Panc1 (cell line): ENCODE data around the gene PDE3B. TPM values are rescaled to one million over a fixed set of nuclear protein-coding genes. Genes with fewer than 3 reads are reported as not detected.

Experiments used
- ATAC-seq: fragments of 200-7000 bp; cut with Tn5 transposase; 2 replicates; pipeline ENCODE4 v1.9.1; 2020; ENCODE audit warnings: mild to moderate bottlenecking, moderate library complexity
- BruUV-seq: library from RNA; stranded (reverse); fragments of 400-500 nt; replicated peaks from 2 replicates; lab custom pipeline; 2021; lab: Mats Ljungman, UMichigan
- CTCF ChIA-PET: fragments of 300-600 bp; sonication (Branson Sonifier 250); formaldehyde crosslinking; loops from one replicate; lab custom pipeline; 2022; ENCODE audit warnings: antibody characterized with exemption; lab: Charles Lee
- POLR2A ChIA-PET: fragments of 300-600 bp; sonication (Branson Sonifier 250); formaldehyde crosslinking; loops from one replicate; lab custom pipeline; 2022; ENCODE audit warnings: antibody characterized with exemption; lab: Charles Lee
- DNase-seq: peaks from one replicate; pipeline ENCODE4 v3.0.0-alpha.2; 2010; ENCODE audit warnings: low read depth, low spot score
- H3K27ac ChIP-seq: 2 replicates; pipeline ENCODE4 v1.5.1; 2011; ENCODE audit warnings: mild to moderate bottlenecking, low read length, inconsistent platforms
- H3K27me3 ChIP-seq: fragments of 200-500 bp; sonication (Bioruptor generic); 2 replicates; pipeline ENCODE4 v1.6.0; 2014; ENCODE audit warnings: low read length, inconsistent platforms; ENCODE audit not compliant: control insufficient read depth, insufficient read depth
- H3K36me3 ChIP-seq: fragments of 200-500 bp; sonication (Bioruptor generic); 2 replicates; pipeline ENCODE4 v1.5.1; 2014; ENCODE audit warnings: inconsistent platforms, mild to moderate bottlenecking, low read length, moderate library complexity; ENCODE audit not compliant: control insufficient read depth, insufficient read depth
- H3K4me1 ChIP-seq: 2 replicates; pipeline ENCODE4 v1.5.1; 2011; ENCODE audit warnings: inconsistent platforms, mild to moderate bottlenecking, low read length, moderate library complexity; ENCODE audit not compliant: control insufficient read depth, insufficient read depth
- H3K4me3 ChIP-seq, 2 experiments: 2 replicates each; pipeline ENCODE4 v1.5.1; 2011 to 2012; ENCODE audit warnings: low read depth in 2 of 2, low read length in 2 of 2, mild to moderate bottlenecking in 2 of 2, inconsistent platforms in 1 of 2, moderate library complexity in 1 of 2
- H3K9me3 ChIP-seq: fragments of 200-500 bp; sonication (Bioruptor generic); 2 replicates; pipeline ENCODE4 v1.5.1; 2014; ENCODE audit warnings: low read depth, mild to moderate bottlenecking, inconsistent platforms, low read length, moderate library complexity; ENCODE audit not compliant: control insufficient read depth, insufficient read depth
- POLR2AphosphoS5 ChIP-seq: IDR thresholded peaks from 2 replicates; pipeline ENCODE4 v1.6.1; 2012; ENCODE audit warnings: mild to moderate bottlenecking, low read depth, low read length, moderate library complexity
- SIN3A ChIP-seq: IDR thresholded peaks from 2 replicates; pipeline ENCODE4 v1.6.1; 2012; ENCODE audit warnings: low read depth, mild to moderate bottlenecking, low read length, moderate library complexity, borderline replicate concordance; ENCODE audit not compliant: insufficient read depth
- TCF7L2 ChIP-seq: IDR thresholded peaks from 2 replicates; pipeline ENCODE4 v1.6.1; 2011; ENCODE audit warnings: mild to moderate bottlenecking, low read depth, low read length, inconsistent platforms
- in situ Hi-C: cut with HindIII; loops from 2 replicates; pipeline ENCODE4 v1.10.0; 2016; ENCODE audit warnings: low sequenced_read_pairs, low pct_unique_long_range_greater_than_20kb
- intact Hi-C: fragments of 100-400 bp; cut with micrococcal nuclease; formaldehyde crosslinking; loops from one replicate; pipeline ENCODE4 v1.10.0; 2022; ENCODE audit not compliant: unreplicated experiment
- total RNA-seq: library from RNA; stranded (reverse); gene quantifications from one replicate; pipeline ENCODE4 v1.2.1, GENCODE V29; 2021; ENCODE audit not compliant: unreplicated experiment
- TF ChIP-seq, protein P1 (sequence below), 2 experiments: IDR thresholded peaks; 2 replicates each; pipeline ENCODE4 v1.6.1; 2011 to 2012; ENCODE audit warnings: low read depth in 2 of 2, control low read depth in 1 of 2, low read length in 1 of 2, mild to moderate bottlenecking in 1 of 2, moderate library complexity in 1 of 2; ENCODE audit not compliant: insufficient read depth in 1 of 2
- TF ChIP-seq, protein P2 (sequence below): fragments of 450-650 bp; IDR thresholded peaks from 2 replicates; pipeline ENCODE4 v1.5.1; 2017; ENCODE audit warnings: mild to moderate bottlenecking

PDE3B gene
- total RNA-seq, 1 experiment from 2014 or later = 33.0 TPM

DNA sequence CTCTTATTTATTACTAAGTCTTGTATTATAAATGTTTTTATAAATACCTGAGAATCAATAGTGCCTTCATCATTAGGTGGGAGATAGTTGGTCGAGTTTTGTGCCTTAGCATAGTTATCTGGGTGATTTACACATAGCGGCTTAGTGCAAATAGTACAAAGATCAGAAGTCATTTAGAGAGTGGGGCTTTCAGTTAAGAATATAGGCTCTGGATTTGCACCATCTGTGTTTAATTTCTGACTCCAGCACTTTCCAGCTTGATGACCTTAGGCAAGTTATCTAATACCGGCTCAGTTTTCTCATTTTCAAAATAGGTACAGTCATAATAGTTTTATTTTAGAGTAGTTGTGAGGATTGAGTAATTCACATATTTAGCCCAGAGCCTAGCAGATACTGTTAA lies 26.4 kb downstream of the PDE3B start:
- ChIA-PET POLR2A (no interaction called here), CTCF (no interaction called here)
- H3K4me1 ChIP-seq = no peaks in the 10 kb centered on the region
- intact Hi-C loops = no loop called here
- no peak overlapping the region for H3K4me3 ChIP-seq
- BruUV-seq = no TSS peak
- TF ChIP-seq POLR2AphosphoS5 = no peak
- TF ChIP-seq, protein P1, sequence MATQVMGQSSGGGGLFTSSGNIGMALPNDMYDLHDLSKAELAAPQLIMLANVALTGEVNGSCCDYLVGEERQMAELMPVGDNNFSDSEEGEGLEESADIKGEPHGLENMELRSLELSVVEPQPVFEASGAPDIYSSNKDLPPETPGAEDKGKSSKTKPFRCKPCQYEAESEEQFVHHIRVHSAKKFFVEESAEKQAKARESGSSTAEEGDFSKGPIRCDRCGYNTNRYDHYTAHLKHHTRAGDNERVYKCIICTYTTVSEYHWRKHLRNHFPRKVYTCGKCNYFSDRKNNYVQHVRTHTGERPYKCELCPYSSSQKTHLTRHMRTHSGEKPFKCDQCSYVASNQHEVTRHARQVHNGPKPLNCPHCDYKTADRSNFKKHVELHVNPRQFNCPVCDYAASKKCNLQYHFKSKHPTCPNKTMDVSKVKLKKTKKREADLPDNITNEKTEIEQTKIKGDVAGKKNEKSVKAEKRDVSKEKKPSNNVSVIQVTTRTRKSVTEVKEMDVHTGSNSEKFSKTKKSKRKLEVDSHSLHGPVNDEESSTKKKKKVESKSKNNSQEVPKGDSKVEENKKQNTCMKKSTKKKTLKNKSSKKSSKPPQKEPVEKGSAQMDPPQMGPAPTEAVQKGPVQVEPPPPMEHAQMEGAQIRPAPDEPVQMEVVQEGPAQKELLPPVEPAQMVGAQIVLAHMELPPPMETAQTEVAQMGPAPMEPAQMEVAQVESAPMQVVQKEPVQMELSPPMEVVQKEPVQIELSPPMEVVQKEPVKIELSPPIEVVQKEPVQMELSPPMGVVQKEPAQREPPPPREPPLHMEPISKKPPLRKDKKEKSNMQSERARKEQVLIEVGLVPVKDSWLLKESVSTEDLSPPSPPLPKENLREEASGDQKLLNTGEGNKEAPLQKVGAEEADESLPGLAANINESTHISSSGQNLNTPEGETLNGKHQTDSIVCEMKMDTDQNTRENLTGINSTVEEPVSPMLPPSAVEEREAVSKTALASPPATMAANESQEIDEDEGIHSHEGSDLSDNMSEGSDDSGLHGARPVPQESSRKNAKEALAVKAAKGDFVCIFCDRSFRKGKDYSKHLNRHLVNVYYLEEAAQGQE (IDR thresholded peaks at IDR 0.05; ENCODE audit: insufficient read depth in 1 of 2, low read depth in 2 of 2, low read length in 1 of 2) = no peak
- TF ChIP-seq TCF7L2 = no peak
- no peak for TF ChIP-seq SIN3A
- TF ChIP-seq, protein P2, sequence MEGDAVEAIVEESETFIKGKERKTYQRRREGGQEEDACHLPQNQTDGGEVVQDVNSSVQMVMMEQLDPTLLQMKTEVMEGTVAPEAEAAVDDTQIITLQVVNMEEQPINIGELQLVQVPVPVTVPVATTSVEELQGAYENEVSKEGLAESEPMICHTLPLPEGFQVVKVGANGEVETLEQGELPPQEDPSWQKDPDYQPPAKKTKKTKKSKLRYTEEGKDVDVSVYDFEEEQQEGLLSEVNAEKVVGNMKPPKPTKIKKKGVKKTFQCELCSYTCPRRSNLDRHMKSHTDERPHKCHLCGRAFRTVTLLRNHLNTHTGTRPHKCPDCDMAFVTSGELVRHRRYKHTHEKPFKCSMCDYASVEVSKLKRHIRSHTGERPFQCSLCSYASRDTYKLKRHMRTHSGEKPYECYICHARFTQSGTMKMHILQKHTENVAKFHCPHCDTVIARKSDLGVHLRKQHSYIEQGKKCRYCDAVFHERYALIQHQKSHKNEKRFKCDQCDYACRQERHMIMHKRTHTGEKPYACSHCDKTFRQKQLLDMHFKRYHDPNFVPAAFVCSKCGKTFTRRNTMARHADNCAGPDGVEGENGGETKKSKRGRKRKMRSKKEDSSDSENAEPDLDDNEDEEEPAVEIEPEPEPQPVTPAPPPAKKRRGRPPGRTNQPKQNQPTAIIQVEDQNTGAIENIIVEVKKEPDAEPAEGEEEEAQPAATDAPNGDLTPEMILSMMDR = no peak
- no peak for ATAC-seq
- no peak overlapping the region for H3K27ac ChIP-seq
- H3K9me3 ChIP-seq = no peaks in the 10 kb centered on the region
- in situ Hi-C loops = no loop called here
- no peaks in the 10 kb centered on the region for H3K36me3 ChIP-seq
- no peaks in the 10 kb centered on the region for H3K27me3 ChIP-seq
- DNase-seq = no peak

DNA sequence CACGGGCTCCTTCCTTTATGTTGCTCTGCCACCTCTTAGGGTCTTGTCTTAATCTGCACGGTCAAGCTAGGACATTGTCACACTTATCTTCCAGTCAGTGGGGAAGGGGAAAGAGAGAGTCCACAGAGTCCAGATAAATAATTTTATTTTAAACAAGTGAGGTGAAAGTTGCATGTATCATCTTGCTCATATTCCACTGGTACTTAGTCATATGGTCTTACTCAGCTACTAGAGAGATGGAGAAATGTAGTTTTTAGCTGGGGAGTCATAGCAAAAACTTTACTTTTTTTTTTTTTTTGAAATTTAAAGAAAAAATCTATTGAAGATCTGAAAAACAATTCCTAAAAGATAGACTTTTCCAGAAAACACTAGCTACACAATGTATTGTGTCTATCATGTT lies 29.0 kb downstream of the PDE3B start:
- no peaks in the 10 kb centered on the region for H3K27me3 ChIP-seq
- ChIA-PET POLR2A (no interaction called here), CTCF (interaction anchor here (0.7 kb wide), 1 partner anchor 327 kb away, joined by 3 read pairs; no protein-coding TSS in a partner anchor)
- H3K36me3 ChIP-seq = no peaks in the 10 kb centered on the region
- H3K4me3 ChIP-seq = no peak overlapping the region
- no peak for ATAC-seq
- no peak for TF ChIP-seq POLR2AphosphoS5
- no peak for TF ChIP-seq SIN3A
- H3K9me3 ChIP-seq = no peaks in the 10 kb centered on the region
- intact Hi-C loops = no loop called here
- in situ Hi-C loops = no loop called here
- DNase-seq = no peak
- no peak overlapping the region for H3K27ac ChIP-seq
- BruUV-seq = no TSS peak
- no peaks in the 10 kb centered on the region for H3K4me1 ChIP-seq

DNA sequence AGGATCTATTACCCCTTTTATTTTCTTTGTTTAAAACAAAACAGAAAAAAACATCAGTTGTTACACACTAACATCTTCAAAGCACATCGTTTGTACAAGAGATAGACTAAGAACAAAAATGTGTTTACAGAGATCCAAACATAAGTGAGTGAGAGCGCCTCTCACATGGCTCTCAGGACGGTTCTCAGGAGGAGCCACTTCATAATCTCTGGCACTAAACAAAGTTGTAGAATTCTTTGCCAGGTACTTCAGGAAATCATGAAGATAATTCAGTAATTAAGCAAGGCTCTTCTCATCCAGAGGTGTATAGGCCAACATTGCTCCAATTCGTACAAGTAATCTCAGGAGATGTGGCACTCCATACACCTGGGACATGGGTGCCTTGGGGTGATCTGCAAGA lies 29.8 kb downstream of the PDE3B start:
- intact Hi-C loops (no loop called here), in situ Hi-C loops (no loop called here)
- ATAC-seq (no peak), DNase-seq (no peak)
- Histone ChIP-seq H3K9me3 (no peaks in the 10 kb centered on the region; the same call in 1 of the 2 replicates), H3K27ac (no peak overlapping the region), H3K36me3 (no peaks in the 10 kb centered on the region), H3K27me3 (no peaks in the 10 kb centered on the region), H3K4me3 (no peak overlapping the region), H3K4me1 (no peaks in the 10 kb centered on the region)
- POLR2A ChIA-PET = no interaction called here
- TF ChIP-seq, protein P2 = no peak
- no TSS peak for BruUV-seq
- CTCF ChIA-PET = no interaction called here
